Caco-2 (cell line): ENCODE data around the gene CETP. TPM values are rescaled to one million over a fixed set of nuclear protein-coding genes. Genes with fewer than 3 reads are reported as not detected.
A peak's percentile ranks its signal among the peaks of the same experiment; 100 is the strongest.

Source experiments
- BruUV-seq: library from RNA; stranded (reverse); fragments of 400-500 nt; replicated peaks from 2 replicates; lab custom pipeline; 2021; lab: Mats Ljungman, UMichigan
- CTCF ChIA-PET: fragments of 300-600 bp; sonication (Branson Sonifier 250); formaldehyde crosslinking; loops from one replicate; lab custom pipeline; 2022; ENCODE audit warnings: antibody characterized with exemption; lab: Charles Lee
- POLR2A ChIA-PET: fragments of 300-600 bp; sonication (Branson Sonifier 250); formaldehyde crosslinking; loops from one replicate; lab custom pipeline; 2022; ENCODE audit warnings: antibody characterized with exemption; lab: Charles Lee
- DNase-seq, 2 experiments: peaks; one replicate each; pipeline versions ENCODE4 v3.0.0 to v3.0.0-alpha.2; 2020 to 2022
- H3K27me3 ChIP-seq: replicated peaks from 2 replicates; pipeline ENCODE4 v1.6.0; 2011; ENCODE audit warnings: low read length; ENCODE audit not compliant: control insufficient read depth, insufficient read depth
- H3K36me3 ChIP-seq: 2 replicates; pipeline ENCODE4 v1.5.1; 2011; ENCODE audit warnings: low read length; ENCODE audit not compliant: control insufficient read depth, insufficient read depth
- H3K4me1 ChIP-seq: fragments of 250-450 bp; sonication (Bioruptor Pico); 2 replicates; pipeline ENCODE4 v1.5.1; 2020; ENCODE audit warnings: mild to moderate bottlenecking
- H3K4me3 ChIP-seq: 2 replicates; pipeline ENCODE4 v1.5.1; 2011; ENCODE audit warnings: low read depth, mild to moderate bottlenecking, control low read depth, low read length
- H3K9me3 ChIP-seq: fragments of 250-450 bp; sonication (Bioruptor Pico); 2 replicates; pipeline ENCODE4 v1.5.1; 2020; ENCODE audit warnings: mild to moderate bottlenecking, moderate library complexity
- H3K27ac Mint-ChIP-seq: one replicate; pipeline ENCODE4 v1.8.0; 2022; ENCODE audit warnings: mixed read lengths; ENCODE audit not compliant: unreplicated experiment
- H3K27me3 Mint-ChIP-seq: one replicate; pipeline ENCODE4 v1.8.0; 2022; ENCODE audit warnings: mixed read lengths; ENCODE audit not compliant: insufficient read depth, unreplicated experiment
- H3K36me3 Mint-ChIP-seq: one replicate; pipeline ENCODE4 v1.8.0; 2022; ENCODE audit warnings: mild to moderate bottlenecking, mixed read lengths; ENCODE audit not compliant: insufficient read depth, unreplicated experiment
- H3K4me1 Mint-ChIP-seq: one replicate; pipeline ENCODE4 v1.8.0; 2022; ENCODE audit warnings: low read depth, mixed read lengths; ENCODE audit not compliant: unreplicated experiment
- H3K4me3 Mint-ChIP-seq: one replicate; pipeline ENCODE4 v1.8.0; 2022; ENCODE audit warnings: mild to moderate bottlenecking, moderate library complexity, mixed read lengths; ENCODE audit not compliant: unreplicated experiment
- H3K9me3 Mint-ChIP-seq: one replicate; pipeline ENCODE4 v1.8.0; 2022; ENCODE audit warnings: mixed read lengths; ENCODE audit not compliant: unreplicated experiment
- CTCF ChIP-seq, 2 experiments: fragments of 200-600 bp in 1 of 2; IDR thresholded peaks; 1 replicate in 1 of 2; 2 replicates in 1 of 2; pipeline versions ENCODE4 v1.5.1 to v1.8.0; 2011 to 2022; ENCODE audit warnings: antibody characterized with exemption in 1 of 2, control low read depth in 1 of 2, inconsistent platforms in 1 of 2, low read depth in 1 of 2, low read length in 1 of 2, mild to moderate bottlenecking in 1 of 2, moderate library complexity in 1 of 2; ENCODE audit not compliant: insufficient read depth in 1 of 2, severe bottlenecking in 1 of 2, unreplicated experiment in 1 of 2
- intact Hi-C: fragments of 100-400 bp; cut with micrococcal nuclease; formaldehyde crosslinking; loops from one replicate; pipeline ENCODE4 v1.10.0; 2022; ENCODE audit not compliant: unreplicated experiment
- total RNA-seq: library from RNA; stranded (reverse); gene quantifications from 2 replicates; pipeline ENCODE4 v1.2.3, GENCODE V29; 2022

The CETP gene
- total RNA-seq, 1 experiment from 2014 or later, result not detected

GRCh38 chr16:57012353-57012752, 50.6 kb downstream of the CETP start:
- TF ChIP-seq CTCF (IDR thresholded peaks at IDR 0.05; ENCODE audit: insufficient read depth in 1 of 2, low read depth in 1 of 2, low read length in 1 of 2, severe bottlenecking in 1 of 2, unreplicated experiment in 1 of 2), result no peak
- H3K27ac Mint-ChIP-seq, result no peak overlapping the region
- H3K4me1 Mint-ChIP-seq, result no peaks in the 10 kb centered on the region
- no peaks in the 10 kb centered on the region for H3K36me3 ChIP-seq
- BruUV-seq, result no TSS peak
- H3K9me3 ChIP-seq, result no peaks in the 10 kb centered on the region
- peaks cover 2% of the 10 kb centered on the region for H3K36me3 Mint-ChIP-seq
- H3K4me3 Mint-ChIP-seq, result no peak overlapping the region
- H3K9me3 Mint-ChIP-seq, result no peaks in the 10 kb centered on the region
- no peaks in the 10 kb centered on the region for H3K4me1 ChIP-seq
- H3K4me3 ChIP-seq, result no peak overlapping the region
- H3K27me3 ChIP-seq, result no peaks in the 10 kb centered on the region
- CTCF ChIA-PET, result no interaction called here
- H3K27me3 Mint-ChIP-seq, result peaks cover 3% of the 10 kb centered on the region
- intact Hi-C loops, result no loop called here
- DNase-seq, result peak in 1 of 2 experiments; percentile 12
- POLR2A ChIA-PET, result no interaction called here

- POLR2A ChIA-PET, result no interaction called here
- no peaks in the 10 kb centered on the region for H3K27me3 ChIP-seq
- H3K27ac Mint-ChIP-seq, result no peak overlapping the region
- peaks cover 3% of the 10 kb centered on the region for H3K27me3 Mint-ChIP-seq
- intact Hi-C loops, result no loop called here
- no peaks in the 10 kb centered on the region for H3K4me1 ChIP-seq
- no TSS peak for BruUV-seq
- H3K4me1 Mint-ChIP-seq, result no peaks in the 10 kb centered on the region
- no peak overlapping the region for H3K4me3 Mint-ChIP-seq
- H3K36me3 ChIP-seq, result no peaks in the 10 kb centered on the region
- no peaks in the 10 kb centered on the region for H3K9me3 ChIP-seq
- H3K9me3 Mint-ChIP-seq, result no peaks in the 10 kb centered on the region
- H3K4me3 ChIP-seq, result no peak overlapping the region
- no peak for TF ChIP-seq CTCF (IDR thresholded peaks at IDR 0.05; ENCODE audit: insufficient read depth in 1 of 2, low read depth in 1 of 2, low read length in 1 of 2, severe bottlenecking in 1 of 2, unreplicated experiment in 1 of 2)
- no peak for DNase-seq
- H3K36me3 Mint-ChIP-seq, result peaks cover 4% of the 10 kb centered on the region
- CTCF ChIA-PET, result no interaction called here
These were observed 51.5 kb downstream of the CETP start for GRCh38 chr16:57013229-57013628.

- H3K27ac Mint-ChIP-seq, result no peak overlapping the region
These were observed 52.2 kb downstream of the CETP start for GRCh38 chr16:57013902-57014301.

More at GRCh38 chr16:57013902-57014301, 52.2 kb downstream of the CETP start:
- BruUV-seq, result no TSS peak
- peaks cover 4% of the 10 kb centered on the region for H3K36me3 Mint-ChIP-seq
- Histone ChIP-seq H3K4me1 (no peaks in the 10 kb centered on the region), H3K27me3 (no peaks in the 10 kb centered on the region), H3K36me3 (no peaks in the 10 kb centered on the region), H3K4me3 (no peak overlapping the region), H3K9me3 (no peaks in the 10 kb centered on the region)
- no peak for TF ChIP-seq CTCF (IDR thresholded peaks at IDR 0.05; ENCODE audit: insufficient read depth in 1 of 2, low read depth in 1 of 2, low read length in 1 of 2, severe bottlenecking in 1 of 2, unreplicated experiment in 1 of 2)
- H3K4me3 Mint-ChIP-seq, result no peak overlapping the region
- no peak for DNase-seq
- intact Hi-C loops, result no loop called here
- H3K4me1 Mint-ChIP-seq, result no peaks in the 10 kb centered on the region
- no peaks in the 10 kb centered on the region for H3K9me3 Mint-ChIP-seq
- POLR2A ChIA-PET, result no interaction called here
- CTCF ChIA-PET, result no interaction called here
- peaks cover 3% of the 10 kb centered on the region for H3K27me3 Mint-ChIP-seq
